Spinal cord (tissue), 10 donors: ENCODE measurements around the gene THSD7A. TPM values are rescaled to one million over a fixed set of nuclear protein-coding genes. Genes with fewer than 3 reads are reported as not detected.

Experiments used
- DNase-seq, 6 donors: peaks; one replicate each; pipeline versions ENCODE4 v3.0.0 to v3.0.0-alpha.2; 2013 to 2015; ENCODE audit warnings: low spot score in 6 of 6, low read depth in 4 of 6
- H3K27ac ChIP-seq: one replicate; pipeline ENCODE4 v1.5.1; 2013; ENCODE audit warnings: low read depth, low read length, control low read depth
- H3K27me3 ChIP-seq: one replicate; pipeline ENCODE4 v1.6.1; 2013; ENCODE audit warnings: low read length; ENCODE audit not compliant: control insufficient read depth, insufficient read depth
- H3K36me3 ChIP-seq: one replicate; pipeline ENCODE4 v1.6.1; 2013; ENCODE audit warnings: low read length; ENCODE audit not compliant: control insufficient read depth, insufficient read depth
- H3K4me1 ChIP-seq: one replicate; pipeline ENCODE4 v1.6.1; 2013; ENCODE audit warnings: low read length; ENCODE audit not compliant: control insufficient read depth, insufficient read depth
- H3K4me3 ChIP-seq: one replicate; pipeline ENCODE4 v1.5.1; 2013; ENCODE audit warnings: low read depth, low read length, control low read depth
- H3K9me3 ChIP-seq: one replicate; pipeline ENCODE4 v1.6.1; 2013; ENCODE audit warnings: low read length; ENCODE audit not compliant: control insufficient read depth, insufficient read depth
- whole genome bisulfite sequencing: methylation state at CpG from one replicate; pipeline ENCODE4 v1.1.5; 2013; ENCODE audit warnings: missing lambda C conversion rate; ENCODE audit not compliant: insufficient coverage; 5-methylcytosine and 5-hydroxymethylcytosine counted together
- polyA plus RNA-seq, 2 donors: library from polyadenylated mRNA; unstranded; fragments of 120-200 nt; gene quantifications; one replicate each; pipeline ENCODE4 v1.2.1, GENCODE V29; 2013; ENCODE audit not compliant: insufficient read length in 2 of 2
- total RNA-seq, 2 donors: library from RNA; depleted of rRNA in 1 of 2; stranded (reverse); fragments of 120-200 nt in 1 of 2; fragments of >200 nt in 1 of 2; gene quantifications; one replicate each; pipeline versions ENCODE4 v1.2.3 to v1.2.4, GENCODE V29; 2013 to 2014
- donor health status: healthy.

Gene THSD7A
- total and polyA plus RNA-seq, 4 donors: 15.7 to 50.5 (median 20.4) TPM

DNA sequence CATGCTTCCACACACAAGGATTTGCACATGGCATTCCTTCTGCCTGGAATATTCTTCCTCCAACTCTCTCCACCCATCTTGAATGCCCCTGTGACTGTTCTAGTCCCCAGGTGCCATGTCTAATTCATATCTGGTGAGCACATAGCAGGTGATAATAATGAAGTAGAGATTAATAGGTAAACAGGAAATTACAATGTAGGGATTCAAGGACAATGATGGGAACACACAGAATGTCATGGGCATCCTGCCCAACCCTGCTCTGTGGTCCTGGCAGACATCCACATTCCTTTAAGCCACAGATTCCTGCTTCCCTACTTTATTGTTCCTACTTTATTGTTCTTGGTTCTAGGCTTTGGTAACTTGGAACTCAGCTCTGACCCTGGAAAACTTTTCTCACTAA, 115.8 kb downstream of the THSD7A start:
- Histone ChIP-seq H3K4me3 (no peak overlapping the region), H3K9me3 (no peaks in the 10 kb centered on the region), H3K27ac (no peak overlapping the region), H3K27me3 (no peaks in the 10 kb centered on the region), H3K4me1 (no peaks in the 10 kb centered on the region), H3K36me3 (no peaks in the 10 kb centered on the region)
- DNase-seq: peak in 1 of 6 donors; percentile 16

- Histone ChIP-seq H3K27me3 (no peaks in the 10 kb centered on the region), H3K4me1 (no peaks in the 10 kb centered on the region), H3K36me3 (no peaks in the 10 kb centered on the region), H3K9me3 (no peaks in the 10 kb centered on the region), H3K27ac (no peak overlapping the region), H3K4me3 (no peak overlapping the region)
- no CpG with 5 or more reads among the region's 2 CpGs for WGBS
- no peak for DNase-seq
Measured at GRCh38 chr7:11714676-11715075, 117.3 kb downstream of the THSD7A start.

- H3K4me3 ChIP-seq: no peak overlapping the region
- no peaks in the 10 kb centered on the region for H3K36me3 ChIP-seq
- H3K4me1 ChIP-seq: no peaks in the 10 kb centered on the region
- DNase-seq: no peak
- no peaks in the 10 kb centered on the region for H3K27me3 ChIP-seq
- WGBS: no CpG with 5 or more reads among the region's 1 CpG
- H3K9me3 ChIP-seq: no peaks in the 10 kb centered on the region
- H3K27ac ChIP-seq: no peak overlapping the region
Measured at GRCh38 chr7:11714205-11714604, 117.8 kb downstream of the THSD7A start.

DNA sequence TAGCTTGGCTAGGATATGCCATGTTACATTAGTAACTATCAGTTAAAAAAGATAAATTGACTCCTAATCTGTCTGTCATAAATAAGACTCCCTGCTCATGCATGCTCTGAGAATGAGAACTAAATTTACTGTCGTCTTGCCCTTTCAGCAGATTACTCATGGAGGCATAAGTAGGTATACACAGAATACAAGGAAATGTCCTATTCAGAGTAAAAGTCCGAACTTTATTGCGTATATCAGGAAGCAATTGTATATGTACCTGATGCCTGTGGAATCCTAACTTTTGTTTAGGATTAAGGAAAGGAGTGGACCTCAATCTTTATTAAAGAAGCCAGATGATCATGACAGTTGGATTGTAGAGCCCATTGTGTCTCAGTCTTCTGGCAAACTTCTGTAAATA, 118.6 kb downstream of the THSD7A start:
- WGBS: 70% methylated on average over 2 of the region's 3 CpGs
- H3K4me1 ChIP-seq: no peaks in the 10 kb centered on the region

GRCh38 chr7:11710377-11710776, 121.6 kb downstream of the THSD7A start:
- no peaks in the 10 kb centered on the region for H3K36me3 ChIP-seq
- WGBS: no CpG with 5 or more reads among the region's 1 CpG
- no peak for DNase-seq

More for the DNA sequence above, 118.6 kb downstream of the THSD7A start:
- no peak for DNase-seq
- H3K4me3 ChIP-seq: no peak overlapping the region
- no peaks in the 10 kb centered on the region for H3K9me3 ChIP-seq
- no peak overlapping the region for H3K27ac ChIP-seq
- H3K27me3 ChIP-seq: no peaks in the 10 kb centered on the region
- H3K36me3 ChIP-seq: no peaks in the 10 kb centered on the region

GRCh38 chr7:11709196-11709595, 122.8 kb downstream of the THSD7A start:
- Histone ChIP-seq H3K27me3 (no peaks in the 10 kb centered on the region), H3K36me3 (no peaks in the 10 kb centered on the region), H3K9me3 (no peaks in the 10 kb centered on the region), H3K27ac (no peak overlapping the region), H3K4me1 (no peaks in the 10 kb centered on the region), H3K4me3 (no peak overlapping the region)
- DNase-seq: no peak

More at GRCh38 chr7:11710377-11710776, 121.6 kb downstream of the THSD7A start:
- no peaks in the 10 kb centered on the region for H3K9me3 ChIP-seq
- no peaks in the 10 kb centered on the region for H3K27me3 ChIP-seq
- no peak overlapping the region for H3K27ac ChIP-seq
- H3K4me3 ChIP-seq: no peak overlapping the region
- H3K4me1 ChIP-seq: no peaks in the 10 kb centered on the region

DNA sequence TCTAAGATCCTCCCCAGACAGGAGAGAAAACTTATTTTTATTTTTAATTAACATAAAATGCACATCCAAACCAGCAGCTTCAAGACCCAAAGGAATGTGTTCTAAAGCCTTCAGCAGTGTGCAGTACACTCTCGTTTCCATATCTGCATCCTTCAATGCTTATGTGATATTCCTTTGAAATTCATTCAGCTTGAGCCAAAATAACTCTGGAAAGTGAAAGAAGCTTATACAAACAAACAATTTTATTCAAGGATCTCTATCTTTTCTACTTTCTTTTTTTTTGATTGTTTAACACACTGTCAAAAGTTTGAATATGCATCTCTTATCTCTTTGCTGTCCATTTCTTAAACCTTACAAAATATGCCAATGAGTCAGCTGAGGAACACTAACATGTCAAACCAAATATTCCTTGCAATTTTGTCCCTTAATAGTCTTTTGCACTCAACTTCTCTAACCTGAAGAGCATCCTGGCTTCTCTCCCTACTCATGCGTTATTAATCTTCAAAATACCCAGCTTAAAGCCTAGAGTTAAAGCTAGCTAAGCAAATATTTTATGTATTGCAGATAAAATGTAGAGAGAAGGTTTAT, 124.3 kb downstream of the THSD7A start:
- Histone ChIP-seq H3K27me3 (no peaks in the 10 kb centered on the region), H3K9me3 (no peaks in the 10 kb centered on the region), H3K4me1 (no peaks in the 10 kb centered on the region), H3K4me3 (no peak overlapping the region), H3K27ac (no peak overlapping the region), H3K36me3 (no peaks in the 10 kb centered on the region)
- WGBS: no CpG with 5 or more reads among the region's 2 CpGs
- peak in 1 of 6 donors; percentile 28 for DNase-seq

DNA sequence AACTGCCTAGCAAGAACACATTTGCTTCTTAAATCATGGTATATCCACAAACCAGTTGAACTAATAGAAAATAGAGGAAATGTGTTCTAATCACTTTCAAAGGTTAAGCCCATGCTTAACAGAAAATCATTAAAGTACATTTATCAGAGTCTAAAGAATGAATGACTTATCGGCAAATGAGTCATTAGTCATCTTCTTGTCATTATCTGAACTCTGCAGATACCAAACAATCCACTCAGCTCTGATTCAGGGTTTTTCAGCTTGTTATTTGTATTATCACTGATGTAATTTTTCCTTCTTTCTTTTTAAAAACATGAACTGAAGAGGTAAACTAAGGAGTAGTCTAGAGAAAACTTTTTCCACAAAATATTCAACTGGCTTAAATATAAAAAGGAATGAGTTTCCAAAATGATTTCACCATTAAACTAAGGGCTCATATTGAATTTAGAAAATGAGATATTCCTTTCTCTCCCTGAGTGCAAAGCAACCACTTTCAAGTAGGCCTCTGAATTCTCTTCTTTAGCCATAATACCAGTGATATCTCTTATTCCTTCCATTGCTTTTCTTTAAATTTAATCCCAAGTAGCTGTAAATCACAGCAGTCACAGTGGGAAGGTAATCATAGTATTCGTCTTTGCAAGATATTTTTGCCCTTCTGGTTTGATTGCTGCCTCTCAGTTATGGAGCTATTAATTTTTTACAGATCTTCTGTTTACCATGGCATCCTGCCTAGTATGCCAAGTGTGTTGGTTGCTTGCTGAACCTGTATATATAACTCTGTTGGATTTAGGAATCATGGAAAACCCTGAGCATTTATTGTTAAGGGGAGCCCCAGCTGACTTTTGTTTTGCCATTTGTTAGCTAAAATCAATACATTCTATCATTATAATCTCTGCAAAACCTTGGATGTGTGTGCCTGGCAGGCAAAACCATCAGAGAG, 125.1 kb downstream of the THSD7A start:
- DNase-seq: peak in 1 of 6 donors; percentile 37
- Histone ChIP-seq H3K9me3 (no peaks in the 10 kb centered on the region), H3K4me1 (no peaks in the 10 kb centered on the region), H3K27ac (no peak overlapping the region), H3K36me3 (no peaks in the 10 kb centered on the region), H3K4me3 (no peak overlapping the region), H3K27me3 (no peaks in the 10 kb centered on the region)
- WGBS: no CpG with 5 or more reads among the region's 2 CpGs

DNA sequence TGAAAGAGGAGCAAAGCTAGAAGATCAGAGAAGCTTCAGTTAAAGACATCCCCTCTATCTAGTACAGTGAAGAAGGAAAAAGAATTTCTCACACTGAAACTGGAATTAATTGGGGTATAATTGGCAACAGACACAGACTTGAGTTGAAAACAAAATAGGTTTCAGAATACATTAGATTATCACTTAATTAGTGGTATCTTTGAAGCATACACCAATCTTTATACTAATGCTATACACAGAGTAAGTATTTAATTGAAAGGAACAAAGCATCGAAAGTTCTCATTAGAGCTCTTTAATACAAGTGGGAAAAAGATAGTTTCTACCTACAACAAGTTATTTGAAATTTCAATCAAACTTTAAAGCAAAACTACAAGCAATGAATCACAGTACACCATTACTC, 128.2 kb downstream of the THSD7A start:
- no peak for DNase-seq
- no peaks in the 10 kb centered on the region for H3K36me3 ChIP-seq
- H3K27ac ChIP-seq: no peak overlapping the region
- H3K9me3 ChIP-seq: no peaks in the 10 kb centered on the region
- no peak overlapping the region for H3K4me3 ChIP-seq
- H3K4me1 ChIP-seq: no peaks in the 10 kb centered on the region
- WGBS: no CpG with 5 or more reads among the region's 1 CpG
- H3K27me3 ChIP-seq: no peaks in the 10 kb centered on the region

GRCh38 chr7:11702938-11703337, 129.1 kb downstream of the THSD7A start:
- no peaks in the 10 kb centered on the region for H3K36me3 ChIP-seq
- H3K27ac ChIP-seq: no peak overlapping the region
- H3K9me3 ChIP-seq: no peaks in the 10 kb centered on the region
- DNase-seq: peak in 2 of 6 donors; percentile 32 to 35
- no peak overlapping the region for H3K4me3 ChIP-seq
- 60% methylated on average over 1 of the region's 4 CpGs for WGBS
- H3K27me3 ChIP-seq: no peaks in the 10 kb centered on the region
- H3K4me1 ChIP-seq: no peaks in the 10 kb centered on the region
